Lower lobe of right lung (tissue), 2 donors: Measurements from ENCODE around the gene TAS2R1. TPM values are rescaled to one million over a fixed set of nuclear protein-coding genes. Genes with fewer than 3 reads are reported as not detected.

ENCODE experiments used
- ATAC-seq, 2 donors: fragments of 200-7000 bp; cut with Tn5 transposase; one replicate each; pipeline ENCODE4 v1.9.1; 2020 to 2022; ENCODE audit warnings: mild to moderate bottlenecking in 2 of 2, moderate library complexity in 2 of 2
- DNase-seq: peaks from one replicate; pipeline ENCODE4 v3.0.0-alpha.2; 2020
- H3K27ac ChIP-seq: fragments of 200-600 bp; one replicate; pipeline ENCODE4 v1.8.0; 2022
- H3K27me3 ChIP-seq: fragments of 200-600 bp; one replicate; pipeline ENCODE4 v1.8.0; 2022; ENCODE audit warnings: low read depth
- H3K36me3 ChIP-seq: fragments of 200-600 bp; one replicate; pipeline ENCODE4 v1.8.0; 2022; ENCODE audit warnings: mild to moderate bottlenecking
- H3K4me1 ChIP-seq: fragments of 200-600 bp; one replicate; pipeline ENCODE4 v1.8.0; 2022
- H3K4me3 ChIP-seq: fragments of 200-600 bp; one replicate; pipeline ENCODE4 v1.8.0; 2022; ENCODE audit warnings: mild to moderate bottlenecking
- H3K9me3 ChIP-seq: fragments of 200-600 bp; one replicate; pipeline ENCODE4 v1.8.0; 2022
- CTCF ChIP-seq: fragments of 200-600 bp; IDR thresholded peaks from one replicate; pipeline ENCODE4 v1.8.0; 2022; ENCODE audit warnings: antibody characterized with exemption, mild to moderate bottlenecking
- intact Hi-C: fragments of 100-400 bp; cut with DNase I; formaldehyde crosslinking; loops from one replicate; pipeline ENCODE4 v1.11.0; 2022
- total RNA-seq: library from RNA; stranded (reverse); fragmentation: NEBNext Ultra II Directional; extraction: Animal tissue kit (Norgen Biotek cat#: 25700); gene quantifications from one replicate; pipeline ENCODE4 v1.2.1, GENCODE V29; 2021
- donor health status: DM: no; HTN: yes; CAD: no; lungs with severe emphysema.

The TAS2R1 gene
- total RNA-seq, 1 donor from 2014 or later, result not detected

- ATAC-seq, result no peak
- Histone ChIP-seq H3K27me3 (no peaks in the 10 kb centered on the region), H3K27ac (no peak overlapping the region), H3K36me3 (no peaks in the 10 kb centered on the region), H3K9me3 (no peaks in the 10 kb centered on the region), H3K4me3 (no peak overlapping the region), H3K4me1 (no peaks in the 10 kb centered on the region)
- no peak for DNase-seq
- intact Hi-C loops, result no loop called here
- TF ChIP-seq CTCF, result no peak
Observed at GRCh38 chr5:9658706-9659105, 28.6 kb upstream of the TAS2R1 start.

GRCh38 chr5:9657819-9658218, 27.7 kb upstream of the TAS2R1 start:
- Histone ChIP-seq H3K27me3 (no peaks in the 10 kb centered on the region), H3K9me3 (no peaks in the 10 kb centered on the region), H3K4me3 (no peak overlapping the region), H3K36me3 (no peaks in the 10 kb centered on the region), H3K27ac (no peak overlapping the region), H3K4me1 (no peaks in the 10 kb centered on the region)
- DNase-seq, result no peak
- intact Hi-C loops, result no loop called here
- no peak for ATAC-seq
- TF ChIP-seq CTCF, result no peak

GRCh38 chr5:9655641-9656040, 25.5 kb upstream of the TAS2R1 start:
- TF ChIP-seq CTCF, result no peak
- Histone ChIP-seq H3K27ac (no peak overlapping the region), H3K4me3 (no peak overlapping the region), H3K36me3 (no peaks in the 10 kb centered on the region), H3K27me3 (no peaks in the 10 kb centered on the region), H3K9me3 (no peaks in the 10 kb centered on the region), H3K4me1 (no peaks in the 10 kb centered on the region)
- DNase-seq (no peak), ATAC-seq (no peak)
- intact Hi-C loops, result no loop called here

DNA sequence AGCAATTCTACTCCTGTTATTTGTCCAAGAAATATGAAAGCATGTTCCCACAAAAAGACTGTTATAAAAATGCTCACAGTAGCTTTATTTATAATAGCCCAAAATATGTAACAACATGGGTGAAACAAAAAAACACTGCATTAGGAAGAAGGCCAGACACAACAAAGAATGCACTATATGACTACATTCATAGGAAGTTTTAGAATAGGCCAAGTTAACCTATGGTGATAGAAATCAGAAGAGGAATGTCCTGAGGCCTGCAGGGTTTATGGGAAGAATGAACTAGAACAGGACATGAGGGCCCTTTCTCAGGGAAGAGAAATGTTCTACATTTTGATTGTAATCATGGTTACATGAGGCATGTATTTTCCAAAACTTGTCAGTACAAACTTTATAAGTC, 24.7 kb upstream of the TAS2R1 start:
- no peaks in the 10 kb centered on the region for H3K9me3 ChIP-seq
- H3K27me3 ChIP-seq, result no peaks in the 10 kb centered on the region
- intact Hi-C loops, result no loop called here
- no peak overlapping the region for H3K4me3 ChIP-seq
- ATAC-seq (no peak), DNase-seq (no peak)
- H3K27ac ChIP-seq, result no peak overlapping the region
- no peak for TF ChIP-seq CTCF
- no peaks in the 10 kb centered on the region for H3K4me1 ChIP-seq
- no peaks in the 10 kb centered on the region for H3K36me3 ChIP-seq

DNA sequence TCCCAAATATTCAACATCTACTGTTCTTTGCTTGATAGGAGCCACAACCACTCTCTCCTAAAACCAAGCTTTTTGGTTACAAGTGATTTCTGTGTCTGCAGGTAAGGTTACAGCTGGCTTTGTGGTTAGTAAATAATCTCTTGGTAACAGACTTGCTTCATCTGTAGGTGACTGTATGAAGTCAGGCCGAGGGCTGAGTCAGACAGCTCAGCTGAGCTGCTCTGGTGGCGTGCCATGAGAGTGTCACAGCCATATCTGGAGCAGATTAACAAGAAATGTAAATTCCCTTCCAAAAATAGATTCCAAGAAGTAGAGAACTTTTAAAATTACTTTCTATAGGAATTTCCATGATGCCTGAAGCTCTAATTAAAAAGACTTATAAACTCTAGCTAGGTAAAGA, 23.7 kb upstream of the TAS2R1 start:
- H3K9me3 ChIP-seq, result no peaks in the 10 kb centered on the region
- H3K4me1 ChIP-seq, result no peaks in the 10 kb centered on the region
- DNase-seq, result no peak
- no peak for TF ChIP-seq CTCF
- no peak overlapping the region for H3K27ac ChIP-seq
- intact Hi-C loops, result no loop called here
- ATAC-seq, result peak in 1 of 2 donors; percentile 51
- no peaks in the 10 kb centered on the region for H3K36me3 ChIP-seq
- no peaks in the 10 kb centered on the region for H3K27me3 ChIP-seq
- no peak overlapping the region for H3K4me3 ChIP-seq

DNA sequence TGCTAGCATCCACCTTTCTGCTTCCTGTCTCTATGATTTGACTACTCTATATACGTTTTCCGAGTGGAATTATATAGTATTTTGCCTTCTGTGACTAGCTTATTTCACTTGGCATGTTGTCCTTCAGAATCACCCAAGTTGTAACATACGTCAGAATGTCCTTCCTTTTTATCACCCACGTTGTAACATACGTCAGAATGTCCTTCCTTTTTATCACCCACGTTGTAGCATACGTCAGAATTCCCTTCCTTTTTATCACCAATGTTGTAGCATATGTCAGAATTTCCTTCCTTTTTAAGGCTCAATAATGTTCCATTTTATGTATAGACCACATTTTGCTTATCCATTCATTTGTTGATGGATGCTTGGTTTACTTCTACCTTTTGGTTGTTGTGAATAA, 22.9 kb upstream of the TAS2R1 start:
- Histone ChIP-seq H3K36me3 (no peaks in the 10 kb centered on the region), H3K4me3 (no peak overlapping the region), H3K27ac (no peak overlapping the region), H3K27me3 (no peaks in the 10 kb centered on the region), H3K9me3 (no peaks in the 10 kb centered on the region), H3K4me1 (no peaks in the 10 kb centered on the region)
- no peak for ATAC-seq
- no peak for DNase-seq
- intact Hi-C loops, result no loop called here
- no peak for TF ChIP-seq CTCF
